NCI-H128 (cell line): ENCODE measurements around the gene ZNF280D.
"Not testable (repeated sequence)": the region's sequence is repeated elsewhere in the genome, so short reads cannot be mapped to it uniquely, and the experiment has no call there.

Experiments used
- DNase-seq: peaks from one replicate; lab custom pipeline; 2025; ENCODE audit not compliant: unreplicated experiment; lab: John Stamatoyannopoulos, UW

The ZNF280D gene

DNA sequence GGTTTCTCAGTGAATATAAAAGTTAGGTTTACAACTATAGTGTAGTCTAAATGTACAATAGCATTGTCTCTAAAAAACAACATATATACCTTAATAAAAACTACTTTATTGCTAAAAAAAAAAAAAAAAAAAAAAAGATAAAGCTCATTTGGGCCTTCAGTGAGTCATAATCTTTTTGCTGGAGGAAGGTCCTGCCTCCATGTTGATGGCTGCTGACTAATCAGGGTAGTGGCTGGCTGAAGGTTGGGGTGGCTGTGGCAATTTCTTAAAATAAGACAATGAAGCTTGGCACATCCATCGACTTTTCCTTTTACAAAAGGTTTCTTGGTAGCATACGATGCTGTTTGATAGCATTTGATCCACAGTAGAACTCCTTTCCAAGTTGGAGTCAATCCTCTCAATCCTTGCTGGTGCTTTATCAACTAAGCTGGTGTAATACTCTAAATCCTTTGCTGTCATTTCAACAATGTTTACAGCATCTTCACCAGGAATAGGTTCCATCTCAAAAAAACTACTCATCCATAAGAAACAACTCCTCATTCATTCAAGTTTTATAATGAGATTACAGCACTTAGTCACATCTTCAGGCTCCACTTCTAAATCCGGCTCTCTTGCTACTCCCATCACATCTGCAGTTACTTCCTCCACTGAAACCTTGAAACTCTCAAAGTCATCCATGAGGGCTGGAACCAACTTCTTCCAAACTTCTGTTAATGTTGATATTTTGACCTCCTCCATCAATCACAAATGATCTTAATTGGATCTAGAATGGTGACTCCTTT is 13.3 kb downstream of the ZNF280D start:
- DNase-seq = no peak

DNA sequence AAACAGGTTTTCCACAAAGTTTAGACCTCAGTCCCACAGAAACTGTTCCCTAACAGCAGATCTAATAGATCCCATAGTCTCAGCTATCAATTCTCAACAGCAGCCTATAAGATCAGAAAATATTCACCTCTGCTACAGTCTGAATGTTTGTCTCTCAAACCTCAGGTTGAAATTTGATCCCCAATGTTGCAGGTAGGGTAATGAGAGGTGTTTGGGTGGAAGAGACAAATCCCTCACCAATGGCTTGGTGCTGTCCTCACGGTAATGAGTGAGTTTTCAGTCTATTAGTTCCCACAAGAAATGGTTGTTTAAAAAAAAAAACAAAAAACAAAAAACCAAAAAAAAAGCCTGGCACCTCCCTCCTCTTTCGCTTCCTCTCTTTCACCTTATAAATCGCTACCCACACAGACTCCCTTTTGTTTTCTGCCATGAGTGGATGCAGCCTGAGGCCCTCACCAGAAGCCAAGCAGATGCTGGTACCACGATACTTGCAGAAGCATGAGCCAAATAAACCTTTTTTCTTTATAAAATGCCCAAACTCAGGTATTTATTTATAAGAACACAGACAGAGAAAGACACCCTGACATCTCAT is 14.2 kb downstream of the ZNF280D start:
- DNase-seq = no peak

DNA sequence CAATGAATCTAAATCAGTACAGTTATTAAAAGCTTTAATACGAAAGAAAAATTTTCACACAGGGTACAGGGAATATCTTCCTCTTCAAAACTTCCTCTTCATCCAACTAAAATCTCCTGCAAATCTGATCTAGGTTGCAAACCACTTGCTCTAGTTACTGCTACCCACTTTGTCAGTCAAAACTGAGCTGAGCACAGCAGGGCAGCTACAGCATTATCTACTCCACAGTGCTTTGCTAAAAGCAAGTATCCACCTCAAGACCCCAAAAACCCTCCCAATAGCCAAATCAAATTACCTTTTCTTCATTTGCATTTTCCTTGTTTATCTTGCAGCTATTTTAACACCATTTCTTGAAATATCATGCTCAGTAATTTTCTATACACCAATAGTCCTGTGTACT is 14.7 kb downstream of the ZNF280D start:
- no peak for DNase-seq

DNA sequence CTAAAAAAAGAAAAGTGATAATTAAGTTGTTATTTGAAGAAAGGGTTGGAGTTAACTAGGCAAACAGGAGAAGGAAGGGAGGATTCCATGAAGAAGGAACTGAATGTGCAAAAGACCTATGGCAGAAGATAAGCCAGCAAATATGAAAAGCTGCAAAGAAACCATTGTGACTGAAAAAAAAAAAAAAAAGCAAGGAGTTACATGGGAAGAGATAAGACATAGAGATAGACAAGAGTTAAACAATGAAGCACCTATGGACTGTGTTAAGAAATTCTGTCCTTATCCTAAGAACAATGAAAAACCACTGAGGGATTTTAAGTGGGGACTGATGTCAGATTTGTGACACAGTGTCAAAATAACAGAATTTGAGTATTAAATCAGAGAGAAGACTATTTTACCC is 17.0 kb downstream of the ZNF280D start:
- DNase-seq = no peak

DNA sequence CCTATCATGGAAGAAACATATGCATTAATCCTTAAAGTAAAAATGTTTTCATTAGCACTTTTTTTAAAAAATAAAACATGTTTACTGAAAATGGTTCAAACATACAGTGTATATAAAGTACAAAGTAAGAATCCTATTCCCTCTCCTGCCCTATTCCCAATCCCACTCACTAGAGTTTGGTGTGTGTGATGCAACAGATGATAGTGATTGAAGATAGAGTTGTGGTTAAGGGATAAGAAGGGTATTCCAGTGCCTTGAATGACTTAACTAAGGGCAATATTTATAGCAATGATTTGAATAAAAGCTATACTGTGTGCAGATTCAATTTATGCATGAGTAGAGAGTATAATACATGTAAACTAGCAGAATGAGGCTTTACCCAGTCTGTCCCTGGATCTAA is 18.1 kb downstream of the ZNF280D start:
- no peak for DNase-seq

DNA sequence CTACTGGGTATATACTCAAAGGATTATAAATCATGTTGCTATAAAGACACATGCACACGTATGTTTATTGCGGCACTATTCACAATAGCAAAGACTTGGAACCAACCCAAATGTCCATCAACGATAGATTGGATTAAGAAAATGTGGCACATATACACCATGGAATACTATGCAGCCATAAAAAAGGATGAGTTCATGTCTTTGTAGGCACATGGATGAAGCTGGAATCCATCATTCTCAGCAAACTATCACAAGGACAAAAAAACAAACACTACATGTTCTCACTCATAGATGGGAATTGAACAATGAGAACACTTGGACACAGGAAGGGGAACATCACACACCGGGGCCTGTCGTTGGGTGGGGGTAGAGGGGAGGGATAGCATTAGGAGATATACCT is 23.8 kb downstream of the ZNF280D start:
- not testable (repeated sequence) for DNase-seq

DNA sequence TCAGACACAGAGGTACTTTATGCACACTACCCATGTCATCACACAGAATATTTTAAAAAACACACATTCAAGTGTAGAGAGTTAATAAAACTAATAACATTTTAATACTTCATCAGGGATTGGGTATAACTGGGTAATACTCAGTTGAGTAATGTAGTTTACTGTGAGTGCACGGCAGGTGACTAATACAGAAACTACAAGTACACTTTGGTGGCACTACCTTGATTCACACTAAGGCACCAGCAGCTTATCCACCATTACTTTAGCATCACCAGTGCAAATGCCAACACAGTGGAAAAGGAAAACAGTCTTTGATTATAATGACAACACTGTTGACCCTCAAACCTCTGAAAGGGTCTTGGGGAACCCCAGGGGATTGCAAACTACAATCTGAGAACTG is 33.6 kb downstream of the ZNF280D start:
- DNase-seq = no peak

DNA sequence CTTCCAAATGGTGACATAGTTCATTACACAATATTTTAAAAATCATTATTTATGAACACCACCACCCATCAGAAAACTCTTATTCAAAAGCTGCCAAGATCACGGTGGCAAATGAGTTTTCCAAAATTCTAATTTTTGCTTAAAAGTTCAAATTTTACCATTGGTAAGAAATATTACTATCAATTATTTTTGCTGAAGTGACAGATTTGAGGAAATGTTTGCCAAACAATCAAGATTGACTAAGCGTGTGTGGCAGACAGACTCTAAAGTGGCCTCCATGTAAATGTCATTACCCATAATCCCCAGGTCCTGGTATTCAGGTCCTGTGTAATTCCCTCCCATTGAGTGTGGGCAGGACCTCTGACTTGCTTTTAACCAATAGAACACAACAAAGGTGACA is 35.0 kb downstream of the ZNF280D start:
- DNase-seq = no peak

DNA sequence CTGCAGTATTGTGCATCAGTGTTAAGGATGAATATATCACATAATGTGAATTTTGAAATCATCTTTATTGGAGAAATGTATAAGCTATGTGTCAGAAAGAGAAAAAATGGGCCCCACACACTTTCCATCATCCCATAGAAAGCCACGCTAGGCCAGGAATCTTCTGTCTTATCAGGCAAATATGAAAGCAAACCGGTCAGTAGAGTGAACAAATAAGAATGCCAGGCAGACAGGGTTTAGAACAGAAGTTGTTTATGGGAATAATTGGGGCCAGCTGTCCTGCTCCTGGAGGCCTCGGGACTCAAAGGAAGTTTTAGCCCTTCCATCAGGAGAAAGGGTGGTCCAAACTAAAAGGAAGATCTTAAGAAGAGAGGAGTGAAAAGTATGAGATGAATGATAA is 39.5 kb downstream of the ZNF280D start:
- DNase-seq = no peak

DNA sequence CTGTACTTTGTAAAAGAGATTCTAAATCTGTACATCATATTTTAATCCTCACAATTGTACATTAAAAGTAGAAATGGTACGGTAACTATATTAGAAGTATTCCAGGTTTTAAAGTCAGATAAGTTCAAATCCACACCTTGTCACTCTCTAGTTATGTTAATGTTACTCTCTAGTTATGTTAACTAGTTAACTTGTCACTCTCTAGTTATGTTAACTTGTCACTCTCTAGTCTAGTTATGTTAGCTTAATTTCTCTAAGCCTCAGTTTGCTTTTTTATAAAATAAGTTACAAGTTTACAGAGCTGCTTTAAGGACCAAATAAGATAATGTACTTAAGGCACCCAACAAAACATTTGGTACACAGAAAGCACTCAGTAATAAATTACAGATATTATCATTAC is 42.6 kb downstream of the ZNF280D start:
- DNase-seq = no peak

DNA sequence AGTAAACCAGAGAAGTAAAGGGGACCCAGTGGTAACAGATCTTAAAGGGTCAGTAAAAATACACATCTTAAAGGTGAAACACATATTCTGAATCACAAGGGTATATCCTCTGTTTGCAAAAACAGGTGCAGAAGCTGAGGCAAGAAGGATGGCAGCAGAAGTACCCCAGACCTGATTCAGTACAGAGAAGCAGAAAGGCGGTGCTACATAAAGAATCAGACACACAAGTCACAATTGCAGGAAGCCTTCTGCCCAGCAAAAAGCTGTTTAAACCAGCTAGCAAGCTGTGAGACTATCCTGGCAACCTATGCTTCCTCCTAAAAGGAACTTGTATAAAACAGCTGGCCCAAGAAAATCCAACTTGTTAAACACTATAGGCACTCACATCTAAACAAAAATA is 49.4 kb downstream of the ZNF280D start:
- no peak for DNase-seq

DNA sequence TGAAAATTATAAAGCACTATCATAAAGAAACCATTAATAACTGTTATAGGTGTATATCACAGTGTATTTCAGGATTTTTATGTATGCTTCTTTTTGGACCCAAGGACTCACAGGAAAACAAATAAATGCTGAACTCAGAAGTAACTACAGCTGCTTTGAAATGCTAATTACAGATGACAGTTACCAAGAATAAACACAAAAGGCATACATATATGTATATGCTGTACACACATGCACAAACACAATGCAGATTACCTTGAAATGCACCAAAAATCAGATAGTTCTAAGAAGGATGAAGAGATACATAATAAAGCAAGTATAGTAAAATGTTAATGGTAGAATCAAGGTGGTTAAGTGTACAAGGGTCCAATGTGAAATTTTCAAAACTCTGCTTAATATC is 52.2 kb downstream of the ZNF280D start:
- DNase-seq = no peak

DNA sequence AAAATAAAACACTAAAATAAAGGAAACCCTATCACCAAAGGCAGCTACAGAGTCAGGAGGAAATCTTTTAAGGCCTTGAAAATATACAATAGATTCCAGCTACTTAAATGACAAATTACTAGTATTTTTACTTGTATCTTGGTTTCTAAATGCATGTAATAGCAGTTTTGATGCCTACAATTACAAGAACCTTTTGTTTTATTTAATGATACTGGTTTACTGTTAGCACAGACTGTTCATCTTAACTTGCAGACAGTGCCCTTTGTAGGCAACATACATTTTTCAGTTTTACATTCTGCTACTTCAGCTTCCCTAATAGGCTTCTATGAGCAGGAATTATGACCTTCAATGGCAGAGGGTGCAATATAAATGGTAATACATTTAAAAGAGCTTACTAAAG is 54.1 kb downstream of the ZNF280D start:
- no peak for DNase-seq

DNA sequence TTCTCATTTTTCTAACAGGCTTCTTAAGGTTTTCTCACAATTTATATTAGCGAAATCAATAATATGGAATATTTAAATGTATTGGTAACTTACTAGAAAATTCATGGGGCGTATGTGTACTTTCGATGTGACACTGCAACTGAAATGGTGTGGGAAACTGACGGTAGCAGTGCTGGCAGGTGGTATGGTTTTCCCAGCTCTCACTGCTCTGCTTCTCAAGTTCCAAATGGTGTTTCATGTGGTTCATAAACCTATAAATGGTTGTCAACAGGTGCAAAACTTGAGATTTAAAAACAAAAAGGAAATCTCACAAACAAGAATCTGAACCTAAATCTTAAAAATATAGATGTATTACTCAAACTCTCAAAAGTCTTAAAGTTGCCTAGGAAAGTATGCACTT is 54.7 kb downstream of the ZNF280D start:
- DNase-seq = no peak

DNA sequence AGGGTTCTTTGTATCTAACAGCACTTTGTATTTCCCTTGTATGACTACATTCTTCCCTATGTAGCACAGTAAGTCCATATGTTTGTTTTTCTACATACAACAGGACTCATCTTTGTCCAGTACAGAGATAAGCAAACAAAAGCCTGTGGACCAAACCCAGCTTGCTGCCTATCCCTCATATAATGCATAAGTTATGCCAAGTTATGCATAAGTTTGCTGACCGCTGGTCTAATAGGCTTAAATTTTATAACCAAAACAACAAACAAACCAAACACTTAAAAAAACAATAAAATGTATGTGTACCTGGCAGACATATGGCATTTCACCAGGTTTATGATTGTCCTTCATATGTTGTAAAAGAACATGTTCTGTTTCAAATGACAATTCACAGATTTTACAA is 56.0 kb downstream of the ZNF280D start:
- DNase-seq = no peak

DNA sequence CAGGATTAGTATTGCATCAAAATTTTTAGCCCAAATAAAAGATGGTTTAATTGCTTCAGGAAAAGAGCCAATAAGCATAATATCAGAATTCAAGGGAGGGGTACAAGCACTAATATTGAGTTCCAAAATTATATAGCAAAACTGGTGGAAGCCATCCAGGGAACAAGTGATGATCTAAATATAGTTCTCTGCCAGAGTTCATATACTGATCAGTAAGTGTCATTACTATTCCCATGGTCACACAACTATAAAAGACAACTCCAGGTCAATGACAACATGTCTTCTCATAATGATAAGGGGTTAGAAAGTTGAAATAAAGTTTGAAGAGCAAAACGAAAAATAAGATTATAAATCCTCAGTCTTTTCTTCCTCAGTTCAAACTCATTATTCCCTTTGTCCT is 57.4 kb downstream of the ZNF280D start:
- no peak for DNase-seq

DNA sequence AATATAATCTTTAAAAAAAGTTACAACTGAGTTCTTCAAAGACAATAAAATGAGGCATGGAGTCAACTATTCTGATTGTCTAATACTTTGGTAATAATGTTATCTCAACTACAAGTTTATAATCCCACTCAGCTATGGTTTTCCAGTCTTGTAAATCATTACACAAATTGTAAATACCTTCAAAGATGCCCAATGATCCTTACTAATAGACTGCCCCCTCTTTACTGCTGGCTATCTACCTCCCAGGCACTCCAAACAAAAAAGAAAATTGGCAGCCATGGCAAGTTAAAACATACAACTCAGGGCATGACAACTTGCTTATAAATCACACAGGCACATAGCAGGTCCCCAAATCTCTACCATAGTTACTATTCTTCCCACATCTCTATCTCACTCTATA is 58.5 kb downstream of the ZNF280D start:
- no peak for DNase-seq

DNA sequence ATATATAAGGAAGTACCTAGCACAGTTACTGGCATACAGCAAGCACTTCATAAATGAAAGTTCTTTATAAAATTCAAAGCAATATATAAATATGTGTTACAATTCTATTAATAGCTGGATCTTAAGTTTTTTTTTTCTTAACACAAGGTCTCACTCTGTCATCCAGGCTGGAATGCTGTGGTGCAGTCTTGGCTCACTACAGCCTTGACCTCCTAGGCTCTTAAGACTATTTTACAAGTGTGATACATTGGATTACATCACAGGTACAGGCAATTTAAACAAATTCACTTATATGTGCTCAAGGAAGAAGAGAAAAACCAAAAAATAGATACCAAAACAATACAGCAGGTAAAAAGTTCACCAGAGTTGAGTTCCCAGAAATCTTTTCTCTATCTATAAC is 60.6 kb downstream of the ZNF280D start:
- no peak for DNase-seq

DNA sequence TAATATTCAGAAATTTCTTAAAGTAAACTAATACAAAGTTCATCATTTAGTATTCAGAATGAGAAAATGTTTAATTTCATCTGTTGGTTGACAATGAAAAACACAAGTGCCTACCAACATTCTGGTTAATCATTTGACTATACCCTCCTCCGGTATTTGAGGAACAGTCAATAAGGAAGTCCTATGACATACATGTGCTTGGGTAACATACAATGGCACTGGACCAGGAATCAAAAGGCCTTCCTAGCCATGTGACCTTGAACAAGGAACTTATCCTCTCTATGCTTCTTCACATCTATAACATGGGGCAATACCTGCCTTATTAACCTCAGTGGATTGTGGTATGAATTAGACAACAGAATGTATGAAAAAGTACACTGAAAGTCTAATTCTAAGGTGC is 65.8 kb downstream of the ZNF280D start:
- DNase-seq = no peak

DNA sequence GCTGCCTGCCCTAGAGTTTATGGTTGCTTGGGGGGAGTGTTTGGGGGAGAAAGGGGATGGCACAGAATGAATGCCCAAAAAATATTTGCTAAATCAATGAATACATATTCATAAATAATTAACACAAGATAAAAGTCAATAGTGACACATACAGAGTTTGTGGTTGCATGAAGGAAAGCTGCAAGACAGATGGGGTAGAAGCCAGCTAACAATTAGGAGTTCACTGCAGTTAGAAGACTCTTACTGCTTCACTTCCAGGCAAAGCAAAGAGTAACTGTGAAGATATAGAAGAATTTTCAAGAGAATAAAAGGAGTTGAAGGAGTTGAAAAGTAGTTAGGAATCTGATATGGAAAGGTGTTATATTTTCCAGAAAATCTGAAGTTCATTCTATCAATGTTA is 72.4 kb downstream of the ZNF280D start:
- DNase-seq = no peak

DNA sequence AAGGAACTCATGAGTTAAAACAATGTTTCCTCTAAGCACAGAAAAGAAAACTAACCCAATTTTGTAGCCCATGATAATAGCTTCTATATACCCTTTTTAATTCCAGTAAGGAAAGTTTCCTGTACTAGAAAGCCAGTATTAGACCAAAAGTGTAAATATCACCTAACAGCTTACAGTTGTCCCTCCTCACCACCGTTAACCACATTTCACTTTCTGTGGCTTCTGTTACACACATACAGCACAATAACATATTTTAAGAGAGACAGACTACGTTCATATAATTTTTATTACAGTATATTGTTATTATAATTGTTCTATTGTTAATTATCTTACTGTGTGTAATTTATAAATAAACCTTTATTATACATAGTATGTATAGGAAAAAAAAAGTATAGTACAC is 74.1 kb downstream of the ZNF280D start:
- DNase-seq = no peak

DNA sequence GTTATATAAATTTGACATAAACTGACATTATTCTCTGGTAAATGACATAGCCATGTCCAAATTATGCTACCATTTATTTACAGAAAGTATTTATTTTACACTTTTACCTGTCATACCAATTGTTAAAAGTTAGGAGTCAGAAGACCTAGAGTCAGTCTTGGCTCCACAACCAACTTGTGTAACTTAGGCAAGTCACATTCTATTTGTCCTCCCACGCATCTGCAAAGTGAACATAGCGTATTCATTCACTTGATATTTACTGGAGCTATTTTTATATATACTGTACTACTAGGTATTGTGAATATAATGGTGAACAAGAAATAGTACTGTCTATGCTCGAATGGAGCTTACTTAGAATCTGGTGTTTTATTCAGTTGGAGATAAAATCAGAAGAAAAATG is 78.7 kb downstream of the ZNF280D start:
- no peak for DNase-seq

DNA sequence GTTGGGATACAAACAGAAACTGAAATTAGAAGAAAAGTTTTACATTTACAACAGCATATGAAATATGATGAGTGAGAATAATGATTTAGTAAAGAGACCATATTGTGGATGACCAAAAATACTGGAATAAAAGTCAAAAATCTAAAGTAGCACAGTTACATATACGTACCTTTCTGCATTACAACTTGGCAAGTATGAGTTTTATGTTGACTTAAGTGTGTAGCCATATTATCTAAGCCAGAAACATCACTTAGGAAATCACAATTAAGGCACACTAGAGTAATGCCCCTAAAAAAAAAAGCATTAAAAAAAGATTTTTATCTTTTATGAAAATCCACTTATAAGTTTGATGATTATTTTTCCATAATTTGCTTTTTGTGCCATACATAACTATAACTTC is 79.1 kb downstream of the ZNF280D start:
- DNase-seq = no peak
